ENCODE data around the gene ATG3.

DNA sequence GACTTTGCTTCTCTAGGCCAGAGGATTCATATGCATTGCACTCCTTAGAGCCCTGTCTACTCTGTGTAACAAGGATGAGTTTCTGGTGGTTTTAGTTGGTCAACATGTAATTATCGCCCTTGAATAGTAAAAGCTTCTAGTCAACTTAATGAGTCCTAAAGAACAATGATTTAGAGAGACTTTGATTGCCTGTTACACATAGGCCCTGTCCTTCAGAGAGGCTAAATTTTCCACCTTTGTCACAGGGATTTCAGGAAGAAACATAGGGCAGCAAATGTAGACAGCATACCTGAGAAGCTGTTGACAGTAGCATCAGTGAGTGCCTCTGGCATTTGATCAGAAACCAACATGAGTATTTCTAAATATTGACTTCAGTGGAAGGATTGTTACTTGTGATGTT, 69.6 kb downstream of the ATG3 start:
- TF ChIP-seq TBL1XR1 (IDR thresholded peaks at IDR 0.05; ENCODE audit: low read length in 2 of 2), result no peak
- TF ChIP-seq, protein P1, sequence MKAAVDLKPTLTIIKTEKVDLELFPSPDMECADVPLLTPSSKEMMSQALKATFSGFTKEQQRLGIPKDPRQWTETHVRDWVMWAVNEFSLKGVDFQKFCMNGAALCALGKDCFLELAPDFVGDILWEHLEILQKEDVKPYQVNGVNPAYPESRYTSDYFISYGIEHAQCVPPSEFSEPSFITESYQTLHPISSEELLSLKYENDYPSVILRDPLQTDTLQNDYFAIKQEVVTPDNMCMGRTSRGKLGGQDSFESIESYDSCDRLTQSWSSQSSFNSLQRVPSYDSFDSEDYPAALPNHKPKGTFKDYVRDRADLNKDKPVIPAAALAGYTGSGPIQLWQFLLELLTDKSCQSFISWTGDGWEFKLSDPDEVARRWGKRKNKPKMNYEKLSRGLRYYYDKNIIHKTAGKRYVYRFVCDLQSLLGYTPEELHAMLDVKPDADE (conservative IDR thresholded peaks at IDR 0.05; ENCODE audit: control insufficient read depth, low read depth, low read length), result no peak
- no peak for TF ChIP-seq POLR2AphosphoS5 (IDR thresholded peaks at IDR 0.05; ENCODE audit: control insufficient read depth, insufficient read depth, low read depth, low read length)
- TF ChIP-seq HDGF (IDR thresholded peaks at IDR 0.05), result no peak
- TF ChIP-seq CREB1 (IDR thresholded peaks at IDR 0.05), result no peak
- TF ChIP-seq CREB1 (CRISPR knock-in tag; IDR thresholded peaks at IDR 0.05), result no peak
- no peak for TF ChIP-seq CBX1 (IDR thresholded peaks at IDR 0.05; ENCODE audit: low read depth)
- TF ChIP-seq, protein P2, sequence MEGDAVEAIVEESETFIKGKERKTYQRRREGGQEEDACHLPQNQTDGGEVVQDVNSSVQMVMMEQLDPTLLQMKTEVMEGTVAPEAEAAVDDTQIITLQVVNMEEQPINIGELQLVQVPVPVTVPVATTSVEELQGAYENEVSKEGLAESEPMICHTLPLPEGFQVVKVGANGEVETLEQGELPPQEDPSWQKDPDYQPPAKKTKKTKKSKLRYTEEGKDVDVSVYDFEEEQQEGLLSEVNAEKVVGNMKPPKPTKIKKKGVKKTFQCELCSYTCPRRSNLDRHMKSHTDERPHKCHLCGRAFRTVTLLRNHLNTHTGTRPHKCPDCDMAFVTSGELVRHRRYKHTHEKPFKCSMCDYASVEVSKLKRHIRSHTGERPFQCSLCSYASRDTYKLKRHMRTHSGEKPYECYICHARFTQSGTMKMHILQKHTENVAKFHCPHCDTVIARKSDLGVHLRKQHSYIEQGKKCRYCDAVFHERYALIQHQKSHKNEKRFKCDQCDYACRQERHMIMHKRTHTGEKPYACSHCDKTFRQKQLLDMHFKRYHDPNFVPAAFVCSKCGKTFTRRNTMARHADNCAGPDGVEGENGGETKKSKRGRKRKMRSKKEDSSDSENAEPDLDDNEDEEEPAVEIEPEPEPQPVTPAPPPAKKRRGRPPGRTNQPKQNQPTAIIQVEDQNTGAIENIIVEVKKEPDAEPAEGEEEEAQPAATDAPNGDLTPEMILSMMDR (IDR thresholded peaks at IDR 0.05 in 2 of 3, conservative IDR thresholded peaks at IDR 0.05 in 1 of 3; ENCODE audit: insufficient read depth in 2 of 3, low read depth in 1 of 3, low read length in 3 of 3), result no peak
- TF ChIP-seq POLR2A (conservative IDR thresholded peaks at IDR 0.05), result no peak
- no peak for TF ChIP-seq ZNF197 (CRISPR knock-in tag; IDR thresholded peaks at IDR 0.05; ENCODE audit: low read depth)
- no peak for TF ChIP-seq TAL1 (IDR thresholded peaks at IDR 0.05)
- no peak for TF ChIP-seq SIX5 (IDR thresholded peaks at IDR 0.05; ENCODE audit: borderline replicate concordance in 1 of 2, insufficient read depth in 1 of 2, low read depth in 1 of 2, low read length in 2 of 2)
- TF ChIP-seq MAFF (IDR thresholded peaks at IDR 0.05; ENCODE audit: low read length), result no peak
- TF ChIP-seq EP300 (IDR thresholded peaks at IDR 0.05; ENCODE audit: low read length), result no peak
- TF ChIP-seq SMARCC2 (IDR thresholded peaks at IDR 0.05; ENCODE audit: low read depth), result no peak
